A673 (cell line): ENCODE measurements around the gene SMOC1. TPM values are rescaled to one million over a fixed set of nuclear protein-coding genes. Genes with fewer than 3 reads are reported as not detected.

Source experiments
- BruUV-seq: library from RNA; stranded (reverse); fragments of 400-500 nt; replicated peaks from 2 replicates; lab custom pipeline; 2021; lab: Mats Ljungman, UMichigan
- CTCF ChIA-PET: fragments of 300-600 bp; sonication (Branson Sonifier 250); formaldehyde crosslinking; loops from one replicate; lab custom pipeline; 2022; ENCODE audit warnings: antibody characterized with exemption; lab: Charles Lee
- POLR2A ChIA-PET: fragments of 300-600 bp; sonication (Branson Sonifier 250); formaldehyde crosslinking; loops from one replicate; lab custom pipeline; 2022; ENCODE audit warnings: antibody characterized with exemption; ENCODE audit not compliant: low non-redundant PET; lab: Charles Lee
- DNase-seq: peaks from one replicate; pipeline ENCODE4 v3.0.0-alpha.2; 2015; ENCODE audit warnings: low spot score
- H3K27ac ChIP-seq: fragments of 200-600 bp; sonication (generic); 2 replicates; pipeline ENCODE4 v1.5.1; 2016; ENCODE audit warnings: mixed run types, low read depth, mild to moderate bottlenecking, mixed read lengths, antibody characterized with exemption, low read length; ENCODE audit not compliant: poor library complexity, severe bottlenecking
- H3K27me3 ChIP-seq: fragments of 200-600 bp; sonication (generic); replicated peaks from 2 replicates; pipeline ENCODE4 v1.6.1; 2017; ENCODE audit warnings: mixed run types, low read depth, mild to moderate bottlenecking, mixed read lengths, antibody characterized with exemption, low read length; ENCODE audit not compliant: insufficient read depth, poor library complexity
- H3K36me3 ChIP-seq: fragments of 200-600 bp; sonication (generic); 2 replicates; pipeline ENCODE4 v1.6.1; 2016; ENCODE audit warnings: mixed run types, mild to moderate bottlenecking, mixed read lengths, antibody characterized with exemption, low read length; ENCODE audit not compliant: insufficient read depth, poor library complexity, severe bottlenecking
- H3K4me1 ChIP-seq: fragments of 200-600 bp; sonication (generic); 2 replicates; pipeline ENCODE4 v1.6.1; 2017; ENCODE audit warnings: mixed run types, mild to moderate bottlenecking, mixed read lengths, antibody characterized with exemption, low read length; ENCODE audit not compliant: insufficient read depth, poor library complexity, severe bottlenecking
- H3K4me3 ChIP-seq: fragments of 200-600 bp; sonication (generic); 2 replicates; pipeline ENCODE4 v1.5.1; 2016; ENCODE audit warnings: low read depth, mixed run types, mild to moderate bottlenecking, mixed read lengths, low read length; ENCODE audit not compliant: poor library complexity, severe bottlenecking
- H3K9me3 ChIP-seq: fragments of 200-600 bp; sonication (generic); 2 replicates; pipeline ENCODE4 v1.6.1; 2016; ENCODE audit warnings: mixed run types, low read depth, mild to moderate bottlenecking, mixed read lengths, antibody characterized with exemption, low read length; ENCODE audit not compliant: poor library complexity, severe bottlenecking
- EZH2 ChIP-seq: fragments of 200-600 bp; sonication (generic); IDR thresholded peaks from 2 replicates; pipeline ENCODE4 v1.6.1; 2017; ENCODE audit warnings: borderline replicate concordance, low read depth, mild to moderate bottlenecking, mixed read lengths, antibody characterized with exemption, low read length; ENCODE audit not compliant: poor library complexity, severe bottlenecking
- intact Hi-C: fragments of 100-400 bp; cut with micrococcal nuclease; formaldehyde crosslinking; loops from one replicate; pipeline ENCODE4 v1.10.0; 2022; ENCODE audit not compliant: unreplicated experiment
- total RNA-seq: library from RNA; stranded (reverse); gene quantifications from 2 replicates; pipeline ENCODE4 v1.2.3, GENCODE V29; 2021
- TF ChIP-seq, protein P1 (sequence below): fragments of 300-800, 200-600 bp; sonication (generic); conservative IDR thresholded peaks from 2 replicates; pipeline ENCODE4 v1.5.1; 2017; ENCODE audit warnings: low read depth, mild to moderate bottlenecking, antibody characterized with exemption, low read length, moderate library complexity, mixed read lengths

The SMOC1 gene
- total RNA-seq, 1 experiment from 2014 or later, result not detected

DNA sequence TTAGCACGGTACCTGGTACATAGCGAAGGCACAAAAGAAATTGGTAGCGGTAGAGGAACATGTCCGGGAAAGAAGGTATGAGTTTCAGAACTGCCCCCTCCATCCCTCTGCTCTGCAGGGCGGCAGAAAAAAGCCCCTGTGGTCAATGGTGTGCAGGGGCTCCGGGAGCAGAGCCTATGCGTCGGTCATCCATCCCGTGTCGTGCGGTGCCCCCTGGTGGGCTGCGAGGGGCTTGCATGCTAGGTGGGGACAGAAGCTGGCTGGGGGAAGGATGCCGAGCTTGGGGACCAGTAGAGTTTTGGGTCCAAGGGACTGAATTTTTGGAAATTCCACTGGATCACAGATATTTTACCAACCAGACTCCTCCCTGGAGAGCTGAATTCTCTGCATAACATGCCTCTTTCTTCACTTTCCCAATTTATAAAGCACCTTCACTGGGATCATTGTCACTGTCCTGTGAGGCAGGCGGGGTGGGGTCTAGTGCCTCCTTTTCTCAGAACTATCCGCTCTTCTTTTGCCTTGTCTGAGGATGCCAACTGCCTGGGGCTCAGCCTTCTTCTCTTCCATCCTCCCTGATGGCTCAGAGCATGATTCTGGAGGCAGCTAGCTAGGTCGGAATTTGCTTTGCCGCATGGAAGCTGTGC lies 148.7 kb downstream of the SMOC1 start:
- H3K4me1 ChIP-seq, result no peaks in the 10 kb centered on the region
- ChIA-PET POLR2A (interaction anchor here (0.6 kb wide), 1 partner anchor 209 kb away, joined by 3 read pairs; no protein-coding TSS in a partner anchor), CTCF (interaction anchor here (0.5 to 1.9 kb wide), 8 partner anchors 20 to 492 kb away, joined by 3 to 27 read pairs (median 5); no protein-coding TSS in a partner anchor)
- H3K27ac ChIP-seq, result no peak overlapping the region
- DNase-seq, result peak; percentile 65
- peaks cover 12% of the 10 kb centered on the region for H3K27me3 ChIP-seq
- no peaks in the 10 kb centered on the region for H3K36me3 ChIP-seq
- BruUV-seq, result no TSS peak
- intact Hi-C loops, result loop anchor here (1.0 to 5.0 kb wide), 3 partner anchors 151 to 446 kb away; partner anchors contain the start of gene SMOC1
- no peaks in the 10 kb centered on the region for H3K9me3 ChIP-seq
- H3K4me3 ChIP-seq, result no peak overlapping the region
- TF ChIP-seq, protein P1, sequence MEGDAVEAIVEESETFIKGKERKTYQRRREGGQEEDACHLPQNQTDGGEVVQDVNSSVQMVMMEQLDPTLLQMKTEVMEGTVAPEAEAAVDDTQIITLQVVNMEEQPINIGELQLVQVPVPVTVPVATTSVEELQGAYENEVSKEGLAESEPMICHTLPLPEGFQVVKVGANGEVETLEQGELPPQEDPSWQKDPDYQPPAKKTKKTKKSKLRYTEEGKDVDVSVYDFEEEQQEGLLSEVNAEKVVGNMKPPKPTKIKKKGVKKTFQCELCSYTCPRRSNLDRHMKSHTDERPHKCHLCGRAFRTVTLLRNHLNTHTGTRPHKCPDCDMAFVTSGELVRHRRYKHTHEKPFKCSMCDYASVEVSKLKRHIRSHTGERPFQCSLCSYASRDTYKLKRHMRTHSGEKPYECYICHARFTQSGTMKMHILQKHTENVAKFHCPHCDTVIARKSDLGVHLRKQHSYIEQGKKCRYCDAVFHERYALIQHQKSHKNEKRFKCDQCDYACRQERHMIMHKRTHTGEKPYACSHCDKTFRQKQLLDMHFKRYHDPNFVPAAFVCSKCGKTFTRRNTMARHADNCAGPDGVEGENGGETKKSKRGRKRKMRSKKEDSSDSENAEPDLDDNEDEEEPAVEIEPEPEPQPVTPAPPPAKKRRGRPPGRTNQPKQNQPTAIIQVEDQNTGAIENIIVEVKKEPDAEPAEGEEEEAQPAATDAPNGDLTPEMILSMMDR, result peak; percentile 88
- no peak for TF ChIP-seq EZH2

DNA sequence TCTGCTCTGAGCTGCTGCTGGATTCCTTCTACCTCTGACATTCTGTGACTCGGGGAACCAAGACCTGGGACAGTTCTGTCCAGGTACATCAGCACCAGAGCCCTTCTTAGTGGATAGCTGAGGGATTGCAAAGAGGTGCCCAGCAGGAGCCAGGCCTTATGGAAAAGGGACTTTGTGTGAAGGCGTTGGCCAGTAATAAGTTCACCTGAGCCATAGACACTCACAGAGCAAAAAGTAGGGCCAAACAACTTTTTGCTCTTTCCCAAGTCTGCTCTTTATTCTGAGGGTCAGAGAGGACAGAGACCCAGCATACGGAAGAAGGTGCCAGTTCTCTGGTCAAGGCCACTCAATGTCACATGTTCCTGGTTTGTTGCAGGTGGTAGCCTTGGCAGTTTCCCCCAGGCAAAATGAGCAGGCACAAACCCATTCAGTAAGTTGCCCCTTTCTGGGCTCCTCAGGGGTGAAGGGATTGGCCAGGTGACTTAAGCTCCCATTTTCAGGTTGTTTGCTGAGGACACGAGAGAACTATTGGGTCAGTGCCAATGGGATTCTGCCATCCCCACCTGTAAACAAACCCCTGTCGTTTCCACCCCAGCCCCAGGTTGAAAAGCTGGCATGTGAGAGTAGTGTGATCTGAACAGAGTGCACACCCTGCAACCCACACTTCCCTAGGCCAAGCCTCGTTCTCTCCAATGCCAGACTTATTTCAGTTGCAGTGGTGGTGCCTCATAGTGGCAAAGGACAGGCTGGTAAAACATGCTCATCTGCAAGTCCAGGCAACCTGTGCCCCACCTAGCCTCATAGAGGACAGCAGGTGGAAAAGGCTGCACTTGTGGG lies 150.3 kb downstream of the SMOC1 start:
- H3K27me3 ChIP-seq, result peaks cover 12% of the 10 kb centered on the region
- H3K4me3 ChIP-seq, result no peak overlapping the region
- no peaks in the 10 kb centered on the region for H3K36me3 ChIP-seq
- no peak overlapping the region for H3K27ac ChIP-seq
- intact Hi-C loops, result loop anchor here (5.0 kb wide), 2 partner anchors 152 to 447 kb away; partner anchors contain the start of gene SMOC1
- DNase-seq, result no peak
- CTCF ChIA-PET, result no interaction called here
- POLR2A ChIA-PET, result no interaction called here
- TF ChIP-seq, protein P1, result no peak
- no peak for TF ChIP-seq EZH2
- H3K9me3 ChIP-seq, result no peaks in the 10 kb centered on the region
- BruUV-seq, result no TSS peak
- H3K4me1 ChIP-seq, result no peaks in the 10 kb centered on the region

DNA sequence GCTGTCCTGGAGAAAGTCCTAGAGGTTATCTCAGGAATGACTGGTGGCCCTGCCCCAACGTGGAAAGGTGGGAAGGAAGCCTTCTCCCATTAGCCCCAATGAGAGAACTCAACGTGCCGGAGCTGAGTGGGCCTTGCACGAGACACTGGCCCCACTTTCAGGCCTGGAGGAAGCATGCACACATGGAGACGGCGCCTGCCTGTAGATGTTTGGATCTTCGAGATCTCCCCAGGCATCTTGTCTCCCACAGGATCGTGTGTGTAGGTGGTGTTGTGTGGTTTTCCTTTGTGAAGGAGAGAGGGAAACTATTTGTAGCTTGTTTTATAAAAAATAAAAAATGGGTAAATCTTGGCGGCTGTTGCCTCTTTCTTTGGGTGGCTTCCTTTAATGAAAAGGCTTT lies 152.8 kb downstream of the SMOC1 start:
- no peaks in the 10 kb centered on the region for H3K36me3 ChIP-seq
- POLR2A ChIA-PET, result no interaction called here
- CTCF ChIA-PET, result interaction anchor here (1.0 kb wide), 1 partner anchor 213 kb away, joined by 3 read pairs; no protein-coding TSS in a partner anchor

More for the DNA sequence above, 152.8 kb downstream of the SMOC1 start:
- H3K4me1 ChIP-seq, result no peaks in the 10 kb centered on the region
- no peak overlapping the region for H3K27ac ChIP-seq
- BruUV-seq, result no TSS peak
- intact Hi-C loops, result no loop called here
- no peak for DNase-seq
- H3K9me3 ChIP-seq, result no peaks in the 10 kb centered on the region
- TF ChIP-seq, protein P1, result no peak
- no peak for TF ChIP-seq EZH2
- H3K4me3 ChIP-seq, result no peak overlapping the region
- H3K27me3 ChIP-seq, result peaks cover 12% of the 10 kb centered on the region
